Peyer's patch (tissue), 4 donors: ENCODE measurements around the gene TTC28. TPM values are rescaled to one million over a fixed set of nuclear protein-coding genes. Genes with fewer than 3 reads are reported as not detected.
A peak's percentile ranks its signal among the peaks of the same experiment; 100 is the strongest.

ENCODE experiments used
- DNase-seq, 3 donors: peaks; one replicate each; pipeline ENCODE4 v3.0.0-alpha.2; 2017 to 2019
- H3K27ac ChIP-seq, 4 donors: fragments of 200-600 bp; sonication (generic); one replicate each; pipeline ENCODE4 v1.5.1; 2016 to 2019
- H3K27me3 ChIP-seq, 2 donors: fragments of 200-600 bp; sonication (generic); one replicate each; pipeline ENCODE4 v1.5.1; 2019
- H3K36me3 ChIP-seq, 3 donors: fragments of 200-600 bp; sonication (generic); one replicate each; pipeline ENCODE4 v1.5.1; 2016 to 2019
- H3K4me1 ChIP-seq, 4 donors: fragments of 200-600 bp; sonication (generic); one replicate each; pipeline ENCODE4 v1.5.1; 2016 to 2019
- H3K4me3 ChIP-seq, 4 donors: fragments of 200-600 bp; sonication (generic); 1 replicate in 3 of 4; 2 replicates in 1 of 4; pipeline ENCODE4 v1.5.1; 2016 to 2019; ENCODE audit warnings: mild to moderate bottlenecking in 1 of 4
- H3K9me3 ChIP-seq, 4 donors: fragments of 200-600 bp; sonication (generic); one replicate each; pipeline ENCODE4 v1.5.1; 2016 to 2019; ENCODE audit warnings: mild to moderate bottlenecking in 1 of 4
- POLR2A ChIP-seq, 2 donors: fragments of 450-650 bp; IDR thresholded peaks; one replicate each; pipeline ENCODE4 v1.5.1; 2017; ENCODE audit warnings: antibody characterized with exemption in 2 of 2, mild to moderate bottlenecking in 2 of 2, moderate library complexity in 2 of 2
- total RNA-seq, 4 donors: library from RNA; depleted of rRNA; stranded (reverse); fragments of >200 nt; gene quantifications; one replicate each; pipeline ENCODE4 v1.1.0, GENCODE V29; 2016
- TF ChIP-seq, protein P1 (sequence below), 6 experiments: fragments of 450-650 bp in 4 of 6; fragments of 200-600 bp in 2 of 6; sonication (generic) in 1 of 6; IDR thresholded peaks; one replicate each; pipeline ENCODE4 v1.5.1; 2017 to 2019; ENCODE audit warnings: antibody characterized with exemption in 6 of 6, mild to moderate bottlenecking in 3 of 6, moderate library complexity in 1 of 6

TTC28 gene
- total RNA-seq, 4 donors from 2014 or later: 9.1 to 46.4 (median 35.2) TPM

DNA sequence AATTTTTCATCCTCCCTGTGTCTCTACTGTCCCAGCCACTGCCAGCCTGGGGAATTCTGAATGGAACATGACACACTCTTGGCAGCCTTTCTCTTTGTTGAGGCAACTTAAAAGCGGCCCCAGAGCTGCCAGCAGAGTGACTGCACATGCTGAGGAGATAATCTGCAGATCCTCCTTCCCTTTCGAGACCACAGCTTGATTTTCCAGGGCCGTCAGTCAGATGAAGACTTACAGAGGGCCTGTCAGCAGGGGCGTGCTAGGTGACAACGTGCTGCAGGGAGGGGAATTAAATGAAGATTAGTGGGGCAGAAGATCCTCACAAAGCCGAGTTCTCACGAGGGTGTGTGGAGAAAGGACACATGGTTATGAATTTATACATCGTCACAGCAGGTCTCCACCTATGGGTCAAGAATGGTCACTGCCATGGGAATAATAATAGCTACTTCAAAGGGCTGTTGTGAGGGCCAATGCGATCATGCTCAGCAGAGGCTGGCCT is 567.0 kb downstream of the TTC28 start:
- TF ChIP-seq, protein P1, sequence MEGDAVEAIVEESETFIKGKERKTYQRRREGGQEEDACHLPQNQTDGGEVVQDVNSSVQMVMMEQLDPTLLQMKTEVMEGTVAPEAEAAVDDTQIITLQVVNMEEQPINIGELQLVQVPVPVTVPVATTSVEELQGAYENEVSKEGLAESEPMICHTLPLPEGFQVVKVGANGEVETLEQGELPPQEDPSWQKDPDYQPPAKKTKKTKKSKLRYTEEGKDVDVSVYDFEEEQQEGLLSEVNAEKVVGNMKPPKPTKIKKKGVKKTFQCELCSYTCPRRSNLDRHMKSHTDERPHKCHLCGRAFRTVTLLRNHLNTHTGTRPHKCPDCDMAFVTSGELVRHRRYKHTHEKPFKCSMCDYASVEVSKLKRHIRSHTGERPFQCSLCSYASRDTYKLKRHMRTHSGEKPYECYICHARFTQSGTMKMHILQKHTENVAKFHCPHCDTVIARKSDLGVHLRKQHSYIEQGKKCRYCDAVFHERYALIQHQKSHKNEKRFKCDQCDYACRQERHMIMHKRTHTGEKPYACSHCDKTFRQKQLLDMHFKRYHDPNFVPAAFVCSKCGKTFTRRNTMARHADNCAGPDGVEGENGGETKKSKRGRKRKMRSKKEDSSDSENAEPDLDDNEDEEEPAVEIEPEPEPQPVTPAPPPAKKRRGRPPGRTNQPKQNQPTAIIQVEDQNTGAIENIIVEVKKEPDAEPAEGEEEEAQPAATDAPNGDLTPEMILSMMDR (IDR thresholded peaks at IDR 0.05): peak in 4 of 6 experiments; percentile 32 to 53 (median 49)
- no peak for TF ChIP-seq POLR2A (IDR thresholded peaks at IDR 0.05)
- Histone ChIP-seq H3K4me3 (no peak overlapping the region), H3K4me1 (no peaks in the 10 kb centered on the region), H3K9me3 (no peaks in the 10 kb centered on the region), H3K36me3 (no peaks in the 10 kb centered on the region), H3K27me3 (no peaks in the 10 kb centered on the region), H3K27ac (no peak overlapping the region)
- no peak for DNase-seq

DNA sequence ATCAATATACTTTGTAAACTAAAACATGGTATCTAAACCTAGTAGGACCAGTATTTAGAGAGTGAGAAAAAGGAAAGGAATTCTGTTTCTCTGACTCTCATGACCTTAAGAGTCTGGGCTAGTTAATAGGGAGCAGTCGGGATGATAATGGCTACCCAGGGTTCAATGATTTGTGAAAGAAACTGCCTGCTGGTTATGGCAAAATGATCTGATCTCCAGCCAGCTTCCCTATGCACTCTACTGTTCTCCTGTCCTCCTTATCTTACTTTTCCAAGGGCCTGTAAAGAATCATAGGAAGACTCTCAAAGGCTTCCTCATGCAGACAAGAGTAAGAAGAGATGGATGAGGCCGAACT is 567.5 kb downstream of the TTC28 start:
- Histone ChIP-seq H3K4me3 (no peak overlapping the region), H3K4me1 (no peaks in the 10 kb centered on the region), H3K9me3 (no peaks in the 10 kb centered on the region), H3K36me3 (no peaks in the 10 kb centered on the region), H3K27me3 (no peaks in the 10 kb centered on the region), H3K27ac (no peak overlapping the region)
- no peak for TF ChIP-seq POLR2A (IDR thresholded peaks at IDR 0.05)
- TF ChIP-seq, protein P1 (IDR thresholded peaks at IDR 0.05): no peak
- DNase-seq: no peak

DNA sequence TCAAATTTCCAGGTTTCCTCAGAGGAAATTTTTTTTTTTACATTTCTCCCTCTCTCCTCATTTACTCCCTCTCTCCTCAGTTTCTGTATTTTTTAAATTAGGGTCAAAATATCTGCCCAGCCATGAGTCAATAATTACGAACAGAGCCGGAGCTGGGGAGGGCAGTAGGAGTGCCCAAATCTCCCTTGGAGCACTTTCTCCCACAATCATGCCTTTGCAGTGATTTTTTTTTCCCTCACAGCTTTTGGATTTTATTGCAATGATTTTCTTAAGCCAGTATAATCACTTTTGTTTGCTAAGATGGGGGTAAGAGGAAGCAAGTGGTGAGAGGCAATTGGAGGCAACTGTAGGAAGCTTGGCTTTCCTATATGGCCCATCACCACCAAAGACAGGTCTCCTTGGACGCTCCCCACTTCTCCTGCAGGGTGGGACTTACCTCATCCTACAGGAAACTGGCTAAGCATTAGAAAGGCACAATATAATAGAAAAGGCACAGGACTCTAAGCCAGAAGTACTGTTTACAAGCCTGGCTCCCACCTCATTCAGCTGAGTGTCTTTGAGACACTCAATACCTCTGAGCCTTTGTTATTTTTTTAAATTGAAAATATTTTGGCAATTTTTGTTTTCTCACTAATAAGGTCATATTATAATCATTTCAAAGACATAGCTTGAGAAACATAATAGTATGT is 568.0 kb downstream of the TTC28 start:
- H3K36me3 ChIP-seq: no peaks in the 10 kb centered on the region
- H3K27ac ChIP-seq: no peak overlapping the region

DNA sequence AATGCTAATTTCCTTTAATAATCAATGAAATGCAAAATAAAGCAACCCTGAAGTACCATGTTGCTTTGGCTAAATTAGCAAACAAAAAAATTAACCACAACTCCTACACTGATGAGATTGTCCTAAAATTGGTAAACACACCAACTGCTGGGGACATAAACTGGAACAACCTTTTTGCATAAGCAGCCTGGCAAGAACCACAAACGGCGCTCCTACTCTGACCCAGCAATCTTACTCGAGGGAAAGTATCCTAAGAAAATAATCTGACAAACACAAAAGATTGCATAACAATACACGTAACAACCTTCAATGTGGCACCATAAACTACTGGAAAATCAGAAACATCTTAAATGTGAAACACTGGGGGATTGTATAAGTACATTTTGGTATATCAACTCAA is 570.8 kb downstream of the TTC28 start:
- Histone ChIP-seq H3K9me3 (no peaks in the 10 kb centered on the region), H3K4me1 (no peaks in the 10 kb centered on the region), H3K36me3 (peaks cover 0 to 7% (median 0%) of the 10 kb centered on the region in 3 donors), H3K27me3 (no peaks in the 10 kb centered on the region), H3K4me3 (no peak overlapping the region), H3K27ac (no peak overlapping the region)
- TF ChIP-seq, protein P1 (IDR thresholded peaks at IDR 0.05): no peak
- TF ChIP-seq POLR2A (IDR thresholded peaks at IDR 0.05): no peak
- no peak for DNase-seq

More for the DNA sequence above, 568.0 kb downstream of the TTC28 start:
- TF ChIP-seq POLR2A (IDR thresholded peaks at IDR 0.05): no peak
- TF ChIP-seq, protein P1 (IDR thresholded peaks at IDR 0.05): no peak
- Histone ChIP-seq H3K27me3 (no peaks in the 10 kb centered on the region), H3K9me3 (no peaks in the 10 kb centered on the region), H3K4me1 (no peaks in the 10 kb centered on the region), H3K4me3 (no peak overlapping the region)
- no peak for DNase-seq

DNA sequence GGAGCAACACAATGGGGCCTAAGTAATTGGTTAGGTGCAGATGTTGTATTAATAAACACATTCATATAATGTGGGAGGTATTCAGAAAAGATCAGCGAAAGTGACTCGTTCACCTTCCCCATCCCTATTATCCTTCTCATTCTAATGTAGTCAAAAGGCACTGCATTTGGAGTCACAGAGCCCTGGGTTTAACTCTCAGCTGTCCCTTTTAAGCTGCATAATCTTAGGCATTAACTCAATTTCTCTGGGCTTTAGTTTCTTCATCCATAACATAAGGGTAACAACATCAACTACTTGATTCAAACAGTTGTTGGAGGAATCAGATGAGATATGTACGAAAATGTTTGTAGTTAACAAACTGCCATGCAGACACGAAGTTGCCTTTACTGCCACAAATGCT is 573.0 kb downstream of the TTC28 start:
- TF ChIP-seq POLR2A (IDR thresholded peaks at IDR 0.05): no peak
- TF ChIP-seq, protein P1 (IDR thresholded peaks at IDR 0.05): no peak

More for the DNA sequence above, 573.0 kb downstream of the TTC28 start:
- Histone ChIP-seq H3K9me3 (no peaks in the 10 kb centered on the region), H3K36me3 (peaks cover 0 to 7% (median 0%) of the 10 kb centered on the region in 3 donors), H3K27ac (no peak overlapping the region), H3K4me3 (no peak overlapping the region), H3K27me3 (no peaks in the 10 kb centered on the region), H3K4me1 (no peaks in the 10 kb centered on the region)
- DNase-seq: no peak
